Measurements from ENCODE around the gene DCLRE1B.

The DCLRE1B gene

GRCh38 chr1:113942527-113942926 lies 37.4 kb downstream of the DCLRE1B start:
- Histone ChIP-seq H3K36me3 (ENCODE audit: insufficient read depth, low read length) (peaks cover 44% of the 10 kb centered on the region), H4K20me1 (ENCODE audit: insufficient read depth, low read length, poor library complexity, severe bottlenecking) (peaks cover 86% of the 10 kb centered on the region), H3K9ac (ENCODE audit: low read depth, low read length, poor library complexity, severe bottlenecking) (no peak overlapping the region), H3K27me3 (ENCODE audit: insufficient read depth, low read length, poor library complexity, severe bottlenecking) (no peaks in the 10 kb centered on the region), H3K9me3 (ENCODE audit: insufficient read depth, low read depth, low read length) (0 out of 2 replicates have a peak, but pooled peaks cover 4% of the 10 kb centered on the region), H3K79me2 (ENCODE audit: insufficient read depth, low read length) (peaks cover 95% of the 10 kb centered on the region), H3K9me2 (replicated peaks; ENCODE audit: low read depth, low read length) (no peaks in the 10 kb centered on the region), H3K4me2 (ENCODE audit: low read depth, low read length, poor library complexity, severe bottlenecking) (peak overlapping the region; percentile 41), H3F3A (ENCODE audit: low read depth) (peaks cover 7% of the 10 kb centered on the region; the same call in 1 of the 2 replicates), H3K4me3 (ENCODE audit: low read length, poor library complexity, severe bottlenecking) (no peak overlapping the region), H2AFZ (ENCODE audit: low read length) (no peak overlapping the region), H3K4me1 (ENCODE audit: insufficient read depth, low read length, poor library complexity, severe bottlenecking) (peaks cover 47% of the 10 kb centered on the region)
- TF ChIP-seq CTCF (conservative IDR thresholded peaks at IDR 0.05; ENCODE audit: low read length), result no peak
- TF ChIP-seq EZH2phosphoT487 (IDR thresholded peaks at IDR 0.05; ENCODE audit: borderline replicate concordance), result no peak

- Histone ChIP-seq H3F3A (ENCODE audit: low read depth) (peaks cover 7% of the 10 kb centered on the region; the same call in 1 of the 2 replicates), H3K27me3 (ENCODE audit: insufficient read depth, low read length, poor library complexity, severe bottlenecking) (no peaks in the 10 kb centered on the region), H3K9ac (ENCODE audit: low read depth, low read length, poor library complexity, severe bottlenecking) (no peak overlapping the region), H3K4me2 (ENCODE audit: low read depth, low read length, poor library complexity, severe bottlenecking) (peak overlapping the region; percentile 41), H3K4me3 (ENCODE audit: low read length, poor library complexity, severe bottlenecking) (no peak overlapping the region), H3K36me3 (ENCODE audit: insufficient read depth, low read length) (peaks cover 44% of the 10 kb centered on the region), H2AFZ (ENCODE audit: low read length) (no peak overlapping the region), H3K4me1 (ENCODE audit: insufficient read depth, low read length, poor library complexity, severe bottlenecking) (peaks cover 48% of the 10 kb centered on the region), H4K20me1 (ENCODE audit: insufficient read depth, low read length, poor library complexity, severe bottlenecking) (peaks cover 85% of the 10 kb centered on the region), H3K9me3 (ENCODE audit: insufficient read depth, low read depth, low read length) (0 out of 2 replicates have a peak, but pooled peaks cover 4% of the 10 kb centered on the region), H3K9me2 (replicated peaks; ENCODE audit: low read depth, low read length) (no peaks in the 10 kb centered on the region), H3K79me2 (ENCODE audit: insufficient read depth, low read length) (peaks cover 95% of the 10 kb centered on the region)
- TF ChIP-seq EZH2phosphoT487 (IDR thresholded peaks at IDR 0.05; ENCODE audit: borderline replicate concordance) (no peak), CTCF (conservative IDR thresholded peaks at IDR 0.05; ENCODE audit: low read length) (no peak)
Observed at GRCh38 chr1:113943028-113943811, 38.1 kb downstream of the DCLRE1B start.

GRCh38 chr1:113945329-113945728 lies 40.2 kb downstream of the DCLRE1B start:
- Histone ChIP-seq H3K9ac (ENCODE audit: low read depth, low read length, poor library complexity, severe bottlenecking) (no peak overlapping the region), H3K4me3 (ENCODE audit: low read length, poor library complexity, severe bottlenecking) (no peak overlapping the region), H2AFZ (ENCODE audit: low read length) (no peak overlapping the region), H3K9me2 (replicated peaks; ENCODE audit: low read depth, low read length) (no peaks in the 10 kb centered on the region), H3K9me3 (ENCODE audit: insufficient read depth, low read depth, low read length) (0 out of 2 replicates have a peak, but pooled peaks cover 4% of the 10 kb centered on the region), H3K79me2 (ENCODE audit: insufficient read depth, low read length) (peaks cover 95% of the 10 kb centered on the region), H3K4me1 (ENCODE audit: insufficient read depth, low read length, poor library complexity, severe bottlenecking) (peaks cover 39% of the 10 kb centered on the region), H3F3A (ENCODE audit: low read depth) (peaks cover 7% of the 10 kb centered on the region; the same call in 1 of the 2 replicates), H3K27me3 (ENCODE audit: insufficient read depth, low read length, poor library complexity, severe bottlenecking) (no peaks in the 10 kb centered on the region), H4K20me1 (ENCODE audit: insufficient read depth, low read length, poor library complexity, severe bottlenecking) (peaks cover 80% of the 10 kb centered on the region), H3K4me2 (ENCODE audit: low read depth, low read length, poor library complexity, severe bottlenecking) (peak overlapping the region; percentile 67), H3K36me3 (ENCODE audit: insufficient read depth, low read length) (peaks cover 47% of the 10 kb centered on the region)
- TF ChIP-seq CTCF (conservative IDR thresholded peaks at IDR 0.05; ENCODE audit: low read length), result no peak
- no peak for TF ChIP-seq EZH2phosphoT487 (IDR thresholded peaks at IDR 0.05; ENCODE audit: borderline replicate concordance)

Data from Loucy (cell line).